ENCODE measurements around the gene IL15.
"Not testable (repeated sequence)": the region's sequence is repeated elsewhere in the genome, so short reads cannot be mapped to it uniquely, and the experiment has no call there.

The IL15 gene

DNA sequence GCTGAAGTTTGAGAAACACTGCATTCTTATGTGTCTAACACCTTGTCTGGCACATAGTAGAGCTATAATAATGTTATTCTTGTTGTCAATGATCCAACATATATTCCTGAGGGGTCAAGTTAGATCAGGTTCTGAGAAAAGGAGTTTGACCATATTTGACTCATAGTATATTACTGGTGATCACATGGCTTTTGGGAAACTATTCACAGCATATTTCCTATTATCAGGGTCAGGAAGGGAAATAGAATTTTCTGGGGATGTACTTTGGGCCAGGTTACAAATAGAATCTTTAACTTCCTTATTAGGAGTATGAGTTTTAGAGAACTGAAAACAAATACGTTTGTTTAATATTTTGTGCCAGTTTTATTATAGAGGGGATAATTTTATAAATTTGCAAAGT is 11.6 kb downstream of the IL15 start:
- no peak for DNase-seq (ENCODE audit: low read depth)

DNA sequence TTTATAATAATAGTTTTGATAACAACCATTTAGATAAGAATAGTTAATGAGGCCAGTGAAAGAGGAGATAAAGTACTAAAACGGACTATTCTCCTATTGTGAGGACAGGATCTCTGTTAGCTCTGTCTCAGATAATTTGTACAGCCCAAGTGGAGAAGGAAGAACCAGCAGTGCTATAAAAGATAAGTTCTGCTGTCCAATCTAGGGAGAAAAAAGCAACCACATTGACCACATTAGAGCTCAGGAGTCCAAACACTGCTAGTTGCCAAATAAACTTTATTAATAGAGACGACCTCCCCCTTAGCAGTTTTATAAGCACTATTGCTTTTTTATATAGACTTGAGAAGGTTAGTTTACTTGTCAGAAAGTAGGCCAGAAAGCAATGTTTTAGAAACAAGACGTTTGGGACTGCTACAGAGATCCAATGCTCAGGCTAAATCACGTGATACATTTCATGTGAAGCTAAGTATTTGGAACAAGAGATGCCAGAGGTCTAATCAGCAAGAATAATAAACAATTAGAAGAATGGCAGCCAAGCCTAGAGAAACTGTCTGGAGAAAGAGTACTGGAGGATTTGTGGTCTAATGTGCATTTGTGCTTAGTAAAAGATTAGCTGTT is 15.9 kb downstream of the IL15 start:
- no peak for DNase-seq (ENCODE audit: low read depth)

GRCh38 chr4:141654098-141654497 is 17.7 kb downstream of the IL15 start:
- DNase-seq (ENCODE audit: low read depth), result no peak

- DNase-seq (ENCODE audit: low read depth), result no peak
Observed at GRCh38 chr4:141656031-141656430, 19.6 kb downstream of the IL15 start.

GRCh38 chr4:141657550-141658250 is 21.3 kb downstream of the IL15 start:
- DNase-seq (ENCODE audit: low read depth), result no peak

DNA sequence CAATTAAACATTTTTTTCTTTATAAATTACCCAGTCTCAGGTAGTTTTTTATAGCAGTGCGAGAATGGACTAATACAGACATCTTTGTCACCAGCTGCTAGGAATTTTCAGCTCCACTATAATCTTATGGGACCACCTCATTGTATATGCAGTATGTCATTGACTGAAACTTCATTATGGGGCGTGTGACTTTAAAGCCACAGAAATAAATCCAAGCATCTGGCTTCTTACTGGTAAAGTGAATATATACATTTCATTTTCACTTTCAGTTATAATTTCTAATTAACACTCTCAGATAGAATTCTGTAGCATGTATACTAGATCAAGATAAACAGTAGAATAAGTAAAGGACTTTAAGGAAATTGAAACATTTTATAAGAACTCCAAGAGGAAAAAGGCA is 21.9 kb downstream of the IL15 start:
- DNase-seq (ENCODE audit: low read depth), result no peak

DNA sequence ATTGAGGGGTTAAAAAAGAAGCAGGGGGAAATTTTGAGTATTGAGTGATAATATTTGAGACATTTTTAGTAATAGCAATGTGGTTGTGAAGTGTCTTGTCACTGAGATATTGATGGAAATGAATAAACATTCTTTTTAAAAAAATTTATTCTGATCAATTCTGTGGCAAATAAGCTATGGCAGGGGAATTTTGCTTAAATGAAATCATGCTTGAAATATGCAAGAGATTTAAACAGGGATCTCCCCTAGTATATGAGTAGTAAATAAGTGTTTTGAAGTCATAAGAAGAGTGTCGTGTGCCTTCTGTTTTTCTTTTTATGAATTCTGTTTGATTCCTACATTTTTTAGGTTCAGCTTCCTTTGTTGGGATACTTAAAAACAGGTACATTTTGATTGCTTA is 23.2 kb downstream of the IL15 start:
- no peak for DNase-seq (ENCODE audit: low read depth)

DNA sequence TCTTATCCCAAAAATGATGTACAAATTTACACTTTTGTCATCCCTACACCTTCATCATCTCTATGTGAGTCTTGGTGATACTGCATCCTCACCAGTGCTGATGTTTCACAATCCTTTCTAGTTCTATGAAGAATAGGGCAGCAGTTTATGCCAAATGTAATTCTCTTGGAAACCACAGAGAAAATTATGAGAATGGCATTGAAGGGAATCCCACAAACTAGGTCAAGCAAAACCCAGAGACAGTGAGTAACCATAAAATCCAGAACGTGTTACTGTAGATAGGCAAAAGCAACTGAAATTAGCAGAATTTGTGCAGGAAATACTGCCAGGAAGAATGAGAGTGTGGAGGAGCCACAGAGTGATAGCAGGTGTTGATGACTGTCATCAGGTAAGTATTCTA is 24.5 kb downstream of the IL15 start:
- DNase-seq (ENCODE audit: low read depth), result no peak

DNA sequence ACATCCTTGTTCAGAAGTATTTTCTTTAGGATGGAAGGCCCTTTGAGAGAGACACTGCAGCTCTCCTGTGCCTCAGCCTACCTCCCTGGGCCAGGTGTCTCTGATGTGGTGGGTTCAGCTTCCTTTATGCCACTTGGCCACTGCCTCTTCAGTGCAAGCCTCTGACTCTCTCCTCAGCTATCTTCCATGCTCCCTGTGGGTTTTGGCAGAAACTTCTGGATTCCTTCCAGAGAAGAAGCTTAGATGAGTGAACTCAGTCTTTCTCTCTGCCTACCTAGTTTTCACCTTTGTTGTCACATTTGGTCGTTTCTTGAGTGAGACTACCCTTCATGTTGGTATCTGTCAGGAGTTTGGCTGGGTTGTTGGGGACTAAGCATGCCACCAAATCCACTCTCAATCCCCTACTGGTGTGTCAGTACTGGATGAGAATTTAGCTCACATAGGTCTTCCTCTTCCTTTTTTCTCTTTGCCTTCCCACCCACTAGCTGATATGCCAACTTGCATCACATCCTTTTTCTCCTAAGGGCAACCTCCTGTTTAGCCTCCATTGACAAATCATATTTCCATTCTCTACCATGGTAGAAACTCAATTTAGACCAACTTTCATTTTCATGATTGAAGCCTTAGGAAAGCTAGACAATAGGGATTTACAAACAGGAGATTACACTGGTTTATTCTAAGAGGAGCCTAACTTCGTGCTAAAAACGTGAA is 32.0 kb downstream of the IL15 start:
- no peak for DNase-seq (ENCODE audit: low read depth)

GRCh38 chr4:141669501-141669900 is 33.1 kb downstream of the IL15 start:
- no peak for DNase-seq (ENCODE audit: low read depth)

DNA sequence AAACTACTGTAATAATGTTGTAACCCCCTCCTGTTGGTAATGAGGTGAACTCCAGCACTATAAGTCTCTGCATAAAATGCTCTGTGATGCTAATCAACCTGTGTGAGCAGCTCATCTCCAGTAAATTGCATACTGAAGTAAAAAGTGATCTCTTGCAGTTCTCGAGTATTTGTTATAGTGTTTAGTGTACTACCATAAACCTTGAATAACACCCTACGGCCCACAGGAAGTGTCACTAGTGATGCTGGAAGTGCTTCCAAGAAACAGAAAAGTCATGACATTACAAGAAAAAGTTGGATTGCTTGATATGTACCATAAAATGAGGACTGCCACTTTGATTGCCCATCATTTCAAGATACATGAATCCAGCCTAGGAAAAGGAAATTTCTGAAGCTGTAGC is 39.0 kb downstream of the IL15 start:
- DNase-seq (ENCODE audit: low read depth), result no peak

DNA sequence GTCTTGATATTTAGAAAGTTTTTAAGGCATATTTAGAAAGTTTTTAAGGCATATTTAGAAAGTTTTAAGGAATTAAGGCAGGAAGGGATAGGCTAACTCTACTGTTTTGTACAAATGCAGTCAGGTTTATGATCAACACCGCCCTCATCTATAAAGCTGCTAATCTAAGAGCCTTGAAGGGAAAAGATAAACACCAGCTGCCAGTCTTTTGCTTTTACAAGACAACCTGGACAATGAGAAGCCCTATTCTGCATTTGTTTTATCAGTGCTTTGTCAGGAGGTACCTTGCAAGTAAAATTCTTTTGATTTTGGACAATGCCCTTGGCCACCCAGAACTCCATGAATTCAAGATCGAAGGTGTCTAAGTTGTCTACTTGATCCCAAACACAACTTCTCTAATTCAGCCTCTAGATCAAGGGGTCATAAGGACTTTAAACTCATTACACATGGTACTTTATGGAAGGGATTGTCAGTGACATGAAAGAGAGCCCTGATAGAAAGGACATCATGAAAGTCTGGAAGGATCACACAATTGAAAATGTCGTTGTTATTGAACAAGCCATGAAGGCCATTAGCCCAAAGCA is 39.8 kb downstream of the IL15 start:
- DNase-seq (ENCODE audit: low read depth), result no peak

- DNase-seq (ENCODE audit: low read depth), result no peak
Observed at GRCh38 chr4:141680060-141680459, 43.7 kb downstream of the IL15 start.

- DNase-seq (ENCODE audit: low read depth), result no peak
Observed at GRCh38 chr4:141684785-141685184, 48.4 kb downstream of the IL15 start.

DNA sequence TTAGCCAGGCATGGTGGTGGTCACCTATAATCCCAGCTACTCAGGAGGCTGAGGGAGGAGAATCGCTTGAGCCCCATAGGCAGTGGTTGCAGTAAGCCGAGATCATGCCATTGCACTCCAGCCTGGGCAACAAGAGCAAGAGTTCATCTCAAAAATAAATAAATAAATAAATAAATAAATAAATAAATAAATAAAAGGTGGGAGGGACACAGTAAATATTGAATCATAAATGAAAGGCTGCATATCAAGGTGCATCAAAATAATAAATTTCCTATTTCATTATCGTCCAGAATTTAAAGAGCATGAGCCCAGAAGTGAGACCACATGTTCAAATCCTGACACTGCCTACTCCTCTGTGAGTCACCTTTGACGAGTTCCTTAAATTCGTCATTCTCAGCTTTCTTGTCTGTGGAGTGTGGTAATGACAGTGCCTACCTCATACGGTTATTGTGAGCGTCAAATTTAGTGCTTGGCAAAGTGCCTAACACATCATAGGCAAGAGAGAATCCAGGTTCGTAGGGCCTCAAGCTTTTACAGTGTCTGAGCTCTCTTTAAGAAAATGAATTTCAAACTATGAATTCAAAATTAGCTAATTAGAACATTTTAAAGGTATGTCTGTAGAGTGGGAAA is 49.9 kb downstream of the IL15 start:
- no peak for DNase-seq (ENCODE audit: low read depth)

GRCh38 chr4:141686879-141687278 is 50.5 kb downstream of the IL15 start:
- no peak for DNase-seq (ENCODE audit: low read depth)

DNA sequence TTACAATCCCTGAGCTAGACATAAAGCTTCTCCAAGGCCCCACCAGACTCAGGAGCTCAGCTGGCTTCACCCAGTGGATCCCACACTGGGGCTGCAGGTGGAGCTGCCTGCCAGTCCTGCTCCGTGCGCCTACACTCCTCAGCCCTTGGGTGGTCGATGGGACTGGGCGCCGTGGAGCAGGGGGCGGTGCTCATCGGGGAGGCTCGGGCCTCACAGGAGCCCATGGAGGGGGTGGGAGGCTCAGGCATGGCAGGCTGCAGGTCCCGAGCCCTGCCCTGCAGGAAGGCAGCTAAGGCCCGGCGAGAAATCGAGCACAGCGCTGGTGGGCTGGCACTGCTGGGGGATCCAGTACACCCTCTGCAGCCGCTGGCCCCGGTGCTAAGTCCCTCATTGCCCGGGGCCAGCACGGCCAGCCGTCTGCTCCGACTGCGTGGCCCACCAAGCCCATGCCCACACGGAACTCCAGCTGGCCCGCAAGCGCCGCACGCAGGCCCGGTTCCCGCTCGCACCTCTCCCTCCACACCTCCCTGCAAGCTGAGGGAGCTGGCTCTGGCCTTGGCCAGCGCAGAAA is 53.4 kb downstream of the IL15 start:
- DNase-seq (ENCODE audit: low read depth), result not testable (repeated sequence)

DNA sequence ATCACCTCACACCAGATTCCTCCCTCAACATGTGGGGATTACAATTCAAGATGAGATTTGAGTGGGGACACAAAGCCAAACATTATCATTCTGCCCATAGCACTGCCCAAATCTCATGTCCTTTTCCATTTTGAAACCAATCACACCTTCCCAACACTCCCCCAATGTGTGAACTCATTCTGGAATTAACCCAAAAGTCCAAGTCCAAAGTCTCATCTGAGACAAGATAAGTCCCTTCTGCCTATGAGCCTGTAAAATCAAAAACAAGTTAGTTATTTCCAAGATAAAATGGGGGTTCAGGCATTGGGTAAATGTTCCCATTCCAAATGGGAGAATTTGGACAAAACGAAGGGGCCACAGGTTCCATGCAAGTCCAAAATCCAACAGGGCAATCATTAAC is 54.9 kb downstream of the IL15 start:
- DNase-seq (ENCODE audit: low read depth), result not testable (repeated sequence)

GRCh38 chr4:141692081-141692480 is 55.7 kb downstream of the IL15 start:
- no peak for DNase-seq (ENCODE audit: low read depth)

DNA sequence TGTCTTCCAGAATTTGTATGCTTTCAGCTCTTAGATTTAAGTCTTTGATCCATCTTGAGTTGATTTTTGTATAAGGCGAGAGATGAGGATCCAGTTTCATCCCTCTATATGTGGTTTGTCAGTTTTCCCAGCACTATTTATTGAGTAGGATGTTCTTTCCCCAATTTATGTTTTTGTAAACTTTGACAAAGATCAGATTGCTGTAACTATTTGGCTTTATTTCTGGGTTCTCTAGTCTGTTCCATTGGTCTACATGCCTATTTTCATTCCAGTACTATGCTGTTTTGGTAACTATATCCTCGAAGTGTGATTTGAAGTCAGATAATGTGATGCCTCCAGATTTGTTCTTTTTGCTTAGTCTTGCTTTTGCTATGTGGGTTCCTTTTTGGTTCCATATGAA is 60.7 kb downstream of the IL15 start:
- DNase-seq (ENCODE audit: low read depth), result no peak

DNA sequence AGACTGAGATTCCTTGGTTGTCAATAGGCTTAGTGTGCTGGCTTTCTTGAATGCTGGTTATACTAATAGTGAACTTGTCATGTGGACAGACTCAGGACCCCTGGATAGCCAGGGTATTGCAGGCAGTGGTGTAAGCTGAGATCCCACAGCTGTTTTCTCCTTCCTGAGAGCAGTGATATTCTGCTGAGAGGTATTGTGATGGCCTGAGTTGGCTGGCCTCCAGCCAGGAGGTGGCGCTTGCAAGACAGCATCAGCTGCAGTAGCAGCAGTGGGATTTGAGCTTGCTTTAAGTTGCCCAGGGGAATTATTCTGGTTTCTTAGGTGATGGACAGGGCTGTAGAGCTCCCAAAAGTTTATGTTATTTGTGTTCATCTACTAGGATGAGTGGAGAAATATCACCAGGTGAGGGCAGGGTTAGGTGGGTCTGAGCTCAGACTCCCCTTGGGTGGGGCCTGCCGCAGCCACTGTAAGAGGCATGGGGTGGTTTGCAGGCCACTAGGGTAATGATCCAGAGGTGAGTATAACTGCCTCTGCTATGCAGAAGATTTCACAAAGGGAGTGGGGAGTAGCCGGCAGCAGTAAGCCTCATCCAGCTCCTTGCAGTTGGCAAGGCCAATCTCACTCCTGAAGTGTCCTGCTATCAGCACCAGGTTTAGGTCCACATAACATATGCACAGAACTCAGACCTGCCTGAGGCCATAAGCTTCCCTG is 66.2 kb downstream of the IL15 start:
- DNase-seq (ENCODE audit: low read depth), result no peak

DNA sequence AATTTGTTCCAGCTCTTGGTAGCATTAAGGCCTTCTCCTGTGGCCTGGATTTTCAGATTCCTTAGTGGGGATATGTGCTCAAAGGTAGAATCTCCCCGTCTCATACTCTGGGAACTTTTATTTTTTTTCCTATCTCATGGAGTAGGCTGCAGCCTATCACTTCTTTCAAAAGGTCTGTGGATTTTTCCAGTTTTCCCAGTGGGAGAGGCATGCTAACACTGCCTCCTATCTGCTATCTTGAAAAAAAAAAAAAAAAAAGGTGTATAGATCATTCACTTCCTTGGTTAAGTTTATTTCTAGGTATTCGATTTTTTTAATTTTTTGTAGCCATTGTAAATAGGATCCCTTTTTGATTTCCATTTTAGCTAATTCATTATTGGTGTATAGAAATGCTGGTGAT is 67.1 kb downstream of the IL15 start:
- no peak for DNase-seq (ENCODE audit: low read depth)

All from activated T-cell treated with anti-CD3 and anti-CD28 coated beads for 48 hours (primary cell).